T-helper 17 cell (primary cell): Measurements from ENCODE around the gene SERINC5. TPM values are rescaled to one million over a fixed set of nuclear protein-coding genes. Genes with fewer than 3 reads are reported as not detected.
"Not testable (repeated sequence)": the region's sequence is repeated elsewhere in the genome, so short reads cannot be mapped to it uniquely, and the experiment has no call there.

Experiments
- ATAC-seq: fragments of 150-1000 bp; cut with Tn5 transposase; 2 replicates; pipeline ENCODE4 v1.10.0; 2021; ENCODE audit warnings: mild to moderate bottlenecking, moderate library complexity
- DNase-seq, 3 donors: peaks; one replicate each; pipeline versions ENCODE4 v3.0.0 to v3.0.0-alpha.2; 2020 to 2021
- H3K9me3 ChIP-seq: one replicate; pipeline ENCODE4 v1.7.0; 2013; ENCODE audit warnings: low read length, mild to moderate bottlenecking; ENCODE audit not compliant: control insufficient read depth, poor library complexity, severe bottlenecking
- H3K27ac Mint-ChIP-seq: one replicate; pipeline ENCODE4 v1.8.0; 2022; ENCODE audit warnings: mild to moderate bottlenecking, moderate library complexity, mixed read lengths
- H3K27me3 Mint-ChIP-seq: one replicate; pipeline ENCODE4 v1.8.0; 2022; ENCODE audit warnings: mixed read lengths
- H3K36me3 Mint-ChIP-seq: one replicate; pipeline ENCODE4 v1.8.0; 2022; ENCODE audit warnings: low read depth, mixed read lengths
- H3K4me1 Mint-ChIP-seq: one replicate; pipeline ENCODE4 v1.8.0; 2022; ENCODE audit warnings: mild to moderate bottlenecking, mixed read lengths
- H3K4me3 Mint-ChIP-seq: one replicate; pipeline ENCODE4 v1.8.0; 2022; ENCODE audit warnings: mild to moderate bottlenecking, moderate library complexity, mixed read lengths
- total RNA-seq, 4 donors: library from RNA in 2 of 4; stranded (reverse) in 2 of 4; gene quantifications; one replicate each; pipeline ENCODE4 v1.2.3 and lab custom pipeline; 2022 to 2026

SERINC5 gene
- total RNA-seq, 2 donors from 2014 or later, result 118 to 119 TPM

- DNase-seq, result no peak
- H3K4me1 Mint-ChIP-seq, result peaks cover 75% of the 10 kb centered on the region
- H3K36me3 Mint-ChIP-seq, result peaks cover 6% of the 10 kb centered on the region
- no peak for ATAC-seq
- peak overlapping the region; percentile 98 for H3K27ac Mint-ChIP-seq
- peak overlapping the region; percentile 88 for H3K4me3 Mint-ChIP-seq
- H3K9me3 ChIP-seq, result no peaks in the 10 kb centered on the region
- H3K27me3 Mint-ChIP-seq, result no peaks in the 10 kb centered on the region
These were observed 71.4 kb downstream of the SERINC5 start for GRCh38 chr5:80184235-80185023.

GRCh38 chr5:80183728-80184234, 72.1 kb downstream of the SERINC5 start:
- not testable (repeated sequence) for ATAC-seq, H3K36me3 Mint-ChIP-seq, H3K9me3 ChIP-seq, DNase-seq, H3K27me3 Mint-ChIP-seq
- peak overlapping the region; percentile 98 for H3K27ac Mint-ChIP-seq
- H3K4me1 Mint-ChIP-seq, result peaks cover 70% of the 10 kb centered on the region
- H3K4me3 Mint-ChIP-seq, result peak overlapping the region; percentile 88

GRCh38 chr5:80182809-80183580, 72.9 kb downstream of the SERINC5 start:
- peak overlapping the region; percentile 88 for H3K4me3 Mint-ChIP-seq
- H3K4me1 Mint-ChIP-seq, result peaks cover 66% of the 10 kb centered on the region
- peak overlapping the region; percentile 98 for H3K27ac Mint-ChIP-seq
- H3K27me3 Mint-ChIP-seq, result no peaks in the 10 kb centered on the region
- DNase-seq, result no peak
- H3K36me3 Mint-ChIP-seq, result peaks cover 6% of the 10 kb centered on the region
- no peak for ATAC-seq
- H3K9me3 ChIP-seq, result no peaks in the 10 kb centered on the region

- no peaks in the 10 kb centered on the region for H3K9me3 ChIP-seq
- Mint-ChIP-seq H3K27me3 (no peaks in the 10 kb centered on the region), H3K4me3 (peak overlapping the region; percentile 88), H3K4me1 (peaks cover 62% of the 10 kb centered on the region), H3K27ac (peak overlapping the region; percentile 98), H3K36me3 (peaks cover 9% of the 10 kb centered on the region)
- ATAC-seq (peak; percentile 87), DNase-seq (peak in 2 of 3 donors; percentile 29 to 38)
These were observed 74.1 kb downstream of the SERINC5 start for GRCh38 chr5:80181618-80182211.

GRCh38 chr5:80177236-80177635, 78.6 kb downstream of the SERINC5 start:
- DNase-seq (no peak), ATAC-seq (no peak)
- H3K4me1 Mint-ChIP-seq, result peaks cover 41% of the 10 kb centered on the region
- H3K4me3 Mint-ChIP-seq, result no peak overlapping the region
- no peaks in the 10 kb centered on the region for H3K9me3 ChIP-seq
- H3K27ac Mint-ChIP-seq, result peak overlapping the region; percentile 67
- no peaks in the 10 kb centered on the region for H3K27me3 Mint-ChIP-seq
- peaks cover 13% of the 10 kb centered on the region for H3K36me3 Mint-ChIP-seq

- DNase-seq, result no peak
- peaks cover 25% of the 10 kb centered on the region for H3K4me1 Mint-ChIP-seq
- peak overlapping the region; percentile 69 for H3K27ac Mint-ChIP-seq
- no peak overlapping the region for H3K4me3 Mint-ChIP-seq
- ATAC-seq, result no peak
- H3K9me3 ChIP-seq, result no peaks in the 10 kb centered on the region
- H3K36me3 Mint-ChIP-seq, result peaks cover 18% of the 10 kb centered on the region
- no peaks in the 10 kb centered on the region for H3K27me3 Mint-ChIP-seq
These were observed 80.5 kb downstream of the SERINC5 start for GRCh38 chr5:80175337-80175736.

- H3K4me3 Mint-ChIP-seq, result no peak overlapping the region
- peaks cover 26% of the 10 kb centered on the region for H3K4me1 Mint-ChIP-seq
- no peak for ATAC-seq
These were observed 81.1 kb downstream of the SERINC5 start for GRCh38 chr5:80174790-80175189.

GRCh38 chr5:80172067-80172695, 83.7 kb downstream of the SERINC5 start:
- no peaks in the 10 kb centered on the region for H3K27me3 Mint-ChIP-seq
- H3K4me3 Mint-ChIP-seq, result no peak overlapping the region
- no peak for DNase-seq
- no peak for ATAC-seq
- H3K27ac Mint-ChIP-seq, result peak overlapping the region; percentile 78
- H3K36me3 Mint-ChIP-seq, result peaks cover 23% of the 10 kb centered on the region
- peaks cover 28% of the 10 kb centered on the region for H3K4me1 Mint-ChIP-seq
- no peaks in the 10 kb centered on the region for H3K9me3 ChIP-seq

More at GRCh38 chr5:80174790-80175189, 81.1 kb downstream of the SERINC5 start:
- no peaks in the 10 kb centered on the region for H3K9me3 ChIP-seq
- no peaks in the 10 kb centered on the region for H3K27me3 Mint-ChIP-seq
- H3K27ac Mint-ChIP-seq, result peak overlapping the region; percentile 69
- H3K36me3 Mint-ChIP-seq, result peaks cover 21% of the 10 kb centered on the region
- no peak for DNase-seq

- no peak for ATAC-seq
- Mint-ChIP-seq H3K27ac (peak overlapping the region; percentile 69), H3K4me1 (peaks cover 37% of the 10 kb centered on the region), H3K36me3 (peaks cover 27% of the 10 kb centered on the region), H3K27me3 (no peaks in the 10 kb centered on the region), H3K4me3 (no peak overlapping the region)
- no peak for DNase-seq
- H3K9me3 ChIP-seq, result no peaks in the 10 kb centered on the region
These were observed 85.7 kb downstream of the SERINC5 start for GRCh38 chr5:80170117-80170535.

- H3K36me3 Mint-ChIP-seq, result peaks cover 28% of the 10 kb centered on the region
- DNase-seq (no peak), ATAC-seq (no peak)
- peaks cover 36% of the 10 kb centered on the region for H3K4me1 Mint-ChIP-seq
- H3K4me3 Mint-ChIP-seq, result no peak overlapping the region
- no peaks in the 10 kb centered on the region for H3K27me3 Mint-ChIP-seq
- H3K27ac Mint-ChIP-seq, result peak overlapping the region; percentile 83
- no peaks in the 10 kb centered on the region for H3K9me3 ChIP-seq
These were observed 87.3 kb downstream of the SERINC5 start for GRCh38 chr5:80168388-80169028.

- H3K9me3 ChIP-seq, result no peaks in the 10 kb centered on the region
- Mint-ChIP-seq H3K4me3 (no peak overlapping the region), H3K4me1 (peaks cover 30% of the 10 kb centered on the region), H3K27me3 (no peaks in the 10 kb centered on the region), H3K36me3 (peaks cover 27% of the 10 kb centered on the region), H3K27ac (peak overlapping the region; percentile 83)
- ATAC-seq, result no peak
- no peak for DNase-seq
These were observed 90.4 kb downstream of the SERINC5 start for GRCh38 chr5:80165452-80165851.

- ATAC-seq (no peak), DNase-seq (no peak)
- Mint-ChIP-seq H3K4me1 (peaks cover 18% of the 10 kb centered on the region), H3K4me3 (no peak overlapping the region), H3K27ac (peak overlapping the region; percentile 3), H3K27me3 (no peaks in the 10 kb centered on the region), H3K36me3 (peaks cover 19% of the 10 kb centered on the region)
- no peaks in the 10 kb centered on the region for H3K9me3 ChIP-seq
These were observed 94.7 kb downstream of the SERINC5 start for GRCh38 chr5:80161165-80161564.
